ENCODE data around the gene COL15A1.
"Not testable (repeated sequence)": the region's sequence is repeated elsewhere in the genome, so short reads cannot be mapped to it uniquely, and the experiment has no call there.

Gene COL15A1

GRCh38 chr9:99095565-99095964 is 151.9 kb downstream of the COL15A1 start:
- DNase-seq = no peak

GRCh38 chr9:99096409-99096808 is 152.7 kb downstream of the COL15A1 start:
- no peak for DNase-seq

GRCh38 chr9:99099806-99100585 is 156.3 kb downstream of the COL15A1 start:
- DNase-seq = not testable (repeated sequence)

GRCh38 chr9:99101271-99101670 is 157.6 kb downstream of the COL15A1 start:
- no peak for DNase-seq

- DNase-seq = no peak
These were observed 158.1 kb downstream of the COL15A1 start for GRCh38 chr9:99101812-99102211.

- DNase-seq = no peak
These were observed 159.6 kb downstream of the COL15A1 start for GRCh38 chr9:99103054-99103895.

GRCh38 chr9:99103901-99104458 is 160.3 kb downstream of the COL15A1 start:
- no peak for DNase-seq

- peak; percentile 95 for DNase-seq
These were observed 160.9 kb downstream of the COL15A1 start, which contains the start of gene TGFBR1 for GRCh38 chr9:99104459-99105151. TGFBR1 (plus strand) TSS chr9:99105113; CDS start chr9:99105206, 93 bp downstream.

- DNase-seq = no peak
These were observed 161.7 kb downstream of the COL15A1 start for GRCh38 chr9:99105152-99106043.

- DNase-seq = no peak
These were observed 162.3 kb downstream of the COL15A1 start for GRCh38 chr9:99106044-99106375.

- DNase-seq = no peak
These were observed 163.7 kb downstream of the COL15A1 start for GRCh38 chr9:99107421-99107820.

GRCh38 chr9:99108131-99108530 is 164.4 kb downstream of the COL15A1 start:
- no peak for DNase-seq

GRCh38 chr9:99109522-99109921 is 165.8 kb downstream of the COL15A1 start:
- no peak for DNase-seq

GRCh38 chr9:99112750-99113413 is 169.2 kb downstream of the COL15A1 start:
- no peak for DNase-seq

GRCh38 chr9:99113414-99114048 is 169.8 kb downstream of the COL15A1 start:
- no peak for DNase-seq

- no peak for DNase-seq
These were observed 170.3 kb downstream of the COL15A1 start for GRCh38 chr9:99114049-99114440.

GRCh38 chr9:99114846-99115500 is 171.3 kb downstream of the COL15A1 start:
- DNase-seq = no peak

- no peak for DNase-seq
These were observed 172.3 kb downstream of the COL15A1 start for GRCh38 chr9:99116003-99116411.

GRCh38 chr9:99118782-99119466 is 175.2 kb downstream of the COL15A1 start:
- no peak for DNase-seq

Data from SHP77 treated with DMSO at 0.1 percent for 48 hours (cell line).